ENCODE results near the gene SNTB2. TPM values are rescaled to one million over a fixed set of nuclear protein-coding genes. Genes with fewer than 3 reads are reported as not detected.

SNTB2 gene
- total and polyA plus RNA-seq, 2 donors = 7.2 to 11.2 TPM

DNA sequence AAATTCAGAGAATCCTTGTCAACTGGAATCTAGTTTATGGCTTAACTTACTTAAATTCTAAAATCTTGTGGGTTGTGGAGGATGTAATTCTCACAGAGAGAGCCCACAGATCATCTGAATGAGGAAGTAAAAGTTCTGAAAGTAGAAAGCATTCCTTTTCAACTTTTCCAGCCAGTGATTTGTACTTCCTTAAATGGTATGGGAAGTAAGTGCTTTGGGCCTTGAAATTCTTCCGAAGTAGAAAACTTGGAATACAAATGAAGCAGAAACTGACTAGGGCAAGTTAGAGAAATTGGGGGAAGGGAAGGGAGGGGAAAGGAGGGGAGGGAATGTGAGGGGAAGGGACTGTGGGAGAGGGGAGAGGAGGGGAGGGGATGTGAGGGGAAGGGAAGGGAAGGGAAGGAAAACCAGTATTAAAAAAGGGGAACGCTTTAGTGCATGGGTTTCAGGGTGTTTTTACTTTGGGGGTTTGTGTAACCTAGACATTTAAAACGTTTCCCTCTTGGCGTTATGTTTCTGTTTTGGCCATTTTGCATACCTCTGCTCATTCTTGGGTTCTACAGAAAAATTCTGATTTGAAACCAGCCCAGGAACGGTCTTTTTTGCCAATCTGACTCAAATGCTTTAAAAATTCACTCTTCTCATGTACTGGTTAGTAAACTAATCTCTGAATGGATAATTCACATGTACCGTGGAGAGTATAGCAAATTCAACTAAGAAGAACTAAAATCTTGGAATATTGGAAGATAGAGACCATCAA lies 15.5 kb upstream of the SNTB2 start:
- peaks cover 12 to 29% of the 10 kb centered on the region in 2 donors for H3K36me3 ChIP-seq (ENCODE audit: control insufficient read depth in 2 of 2, insufficient read depth in 2 of 2, low read length in 1 of 2)
- no peak for DNase-seq (ENCODE audit: low read depth in 6 of 9, low spot score in 9 of 9)
- no peaks in the 10 kb centered on the region for H3K27me3 ChIP-seq (ENCODE audit: control insufficient read depth in 2 of 2, insufficient read depth in 1 of 2, low read length in 1 of 2)
- no peaks in the 10 kb centered on the region for H3K4me1 ChIP-seq (ENCODE audit: control insufficient read depth in 2 of 2, insufficient read depth in 2 of 2, low read length in 2 of 2)
- H3K4me3 ChIP-seq (ENCODE audit: low read length in 2 of 2) = no peak overlapping the region
- 63% methylated on average over 6 of the region's 6 CpGs for WGBS
- peak overlapping the region in 1 of 2 donors; percentile 42 for H3K27ac ChIP-seq (ENCODE audit: low read depth in 1 of 2, low read length in 1 of 2)
- no peaks in the 10 kb centered on the region for H3K9me3 ChIP-seq (ENCODE audit: control insufficient read depth in 2 of 2, insufficient read depth in 1 of 2, low read length in 1 of 2)

DNA sequence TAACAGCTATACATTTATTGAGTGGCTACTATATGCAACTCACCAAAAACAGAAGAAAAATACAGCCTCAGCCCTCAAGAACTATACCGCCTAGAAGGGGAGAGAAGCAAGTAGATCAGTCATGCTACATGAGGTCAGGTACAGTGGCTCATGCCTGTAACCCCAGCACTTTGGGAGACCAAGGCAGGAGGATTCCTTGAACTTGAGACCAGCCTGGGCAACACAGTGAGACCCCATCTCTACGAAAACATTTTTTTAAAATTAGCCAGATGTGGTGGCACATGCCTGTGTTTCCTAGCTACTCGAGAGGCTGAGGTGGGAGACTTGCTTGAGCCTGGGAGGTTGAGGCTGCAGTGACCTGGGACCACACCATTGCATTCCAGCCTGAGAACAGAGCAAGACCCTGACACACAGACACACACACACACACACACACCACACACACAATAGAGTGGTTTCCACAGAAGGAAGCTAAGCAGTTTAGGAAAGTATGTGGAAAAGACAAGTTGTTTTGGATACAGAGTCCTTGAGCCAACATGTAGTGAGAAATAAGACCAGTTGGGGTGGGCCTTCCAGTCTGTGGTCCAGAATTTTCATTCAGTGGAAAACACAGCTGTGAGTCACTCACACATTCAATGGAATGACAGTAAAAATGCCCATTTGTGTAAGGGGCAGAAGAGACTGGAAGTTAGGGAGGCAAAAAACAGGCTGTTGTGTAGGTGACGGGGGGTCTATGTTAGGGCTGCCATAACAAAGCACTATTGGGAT lies 10.7 kb upstream of the SNTB2 start:
- H3K27me3 ChIP-seq (ENCODE audit: control insufficient read depth in 2 of 2, insufficient read depth in 1 of 2, low read length in 1 of 2) = no peaks in the 10 kb centered on the region
- H3K4me3 ChIP-seq (ENCODE audit: low read length in 2 of 2) = no peak overlapping the region
- H3K9me3 ChIP-seq (ENCODE audit: control insufficient read depth in 2 of 2, insufficient read depth in 1 of 2, low read length in 1 of 2) = no peaks in the 10 kb centered on the region
- no peaks in the 10 kb centered on the region for H3K4me1 ChIP-seq (ENCODE audit: control insufficient read depth in 2 of 2, insufficient read depth in 2 of 2, low read length in 2 of 2)
- no peaks in the 10 kb centered on the region for H3K36me3 ChIP-seq (ENCODE audit: control insufficient read depth in 2 of 2, insufficient read depth in 2 of 2, low read length in 1 of 2)
- WGBS = 98% methylated on average over 4 of the region's 4 CpGs
- no peak for DNase-seq (ENCODE audit: low read depth in 6 of 9, low spot score in 9 of 9)
- H3K27ac ChIP-seq (ENCODE audit: low read depth in 1 of 2, low read length in 1 of 2) = no peak overlapping the region

DNA sequence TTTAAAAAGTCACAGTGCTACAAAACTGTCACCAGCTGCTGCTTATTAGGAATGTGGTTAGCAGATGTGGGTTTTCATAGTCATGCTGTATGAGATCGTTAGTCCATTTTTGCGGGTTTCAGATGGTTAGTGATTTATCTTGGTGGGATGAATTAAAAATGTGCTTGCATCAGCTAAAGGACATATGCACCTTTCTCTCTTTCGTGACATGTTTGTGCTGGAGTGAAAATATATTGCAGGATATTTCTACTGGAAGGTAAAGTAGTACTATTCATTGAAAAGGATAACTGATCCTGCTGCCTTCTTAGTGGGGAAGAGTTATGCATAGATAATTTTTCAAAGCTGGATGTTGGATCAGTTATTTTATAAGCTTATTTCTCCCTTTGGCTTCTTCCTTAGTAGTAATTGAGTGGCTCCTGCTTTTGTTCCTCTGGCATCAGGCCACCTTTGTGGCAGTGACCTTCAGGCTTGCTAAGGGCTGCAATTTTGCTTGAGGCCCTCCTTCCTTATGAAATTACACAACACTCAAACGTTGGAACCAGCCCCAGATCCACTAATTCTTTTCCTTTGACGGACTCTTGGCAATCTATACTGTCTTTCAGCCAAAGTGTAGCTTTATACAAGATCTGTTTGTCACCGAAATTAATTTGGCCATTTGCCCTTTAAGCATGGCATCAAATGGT lies 7.5 kb upstream of the SNTB2 start:
- Histone ChIP-seq H3K9me3 (ENCODE audit: control insufficient read depth in 2 of 2, insufficient read depth in 1 of 2, low read length in 1 of 2) (no peaks in the 10 kb centered on the region), H3K36me3 (ENCODE audit: control insufficient read depth in 2 of 2, insufficient read depth in 2 of 2, low read length in 1 of 2) (no peaks in the 10 kb centered on the region), H3K4me1 (ENCODE audit: control insufficient read depth in 2 of 2, insufficient read depth in 2 of 2, low read length in 2 of 2) (no peaks in the 10 kb centered on the region), H3K4me3 (ENCODE audit: low read length in 2 of 2) (no peak overlapping the region), H3K27ac (ENCODE audit: low read depth in 1 of 2, low read length in 1 of 2) (no peak overlapping the region), H3K27me3 (ENCODE audit: control insufficient read depth in 2 of 2, insufficient read depth in 1 of 2, low read length in 1 of 2) (no peaks in the 10 kb centered on the region)
- peak in 1 of 9 donors; percentile 15 for DNase-seq (ENCODE audit: low read depth in 6 of 9, low spot score in 9 of 9)
- WGBS = 71% methylated on average over 6 of the region's 6 CpGs

DNA sequence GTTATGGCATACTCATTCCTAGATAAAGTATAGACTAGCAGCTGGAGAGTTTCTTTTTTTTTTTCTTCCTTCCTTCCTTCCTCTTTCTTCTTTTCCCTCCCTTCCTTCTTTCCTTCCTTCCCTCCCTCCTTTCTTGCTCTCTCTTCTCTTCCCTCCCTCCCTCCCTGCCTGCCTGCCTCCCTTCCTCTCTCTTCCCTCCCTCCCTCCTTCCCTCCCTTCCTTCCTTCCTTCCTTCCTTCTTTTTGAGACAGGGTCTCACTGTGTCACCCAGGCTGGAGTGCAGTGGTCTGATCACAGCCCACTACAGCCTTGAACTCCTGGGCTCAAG lies 7.0 kb upstream of the SNTB2 start:
- Histone ChIP-seq H3K4me3 (ENCODE audit: low read length in 2 of 2) (no peak overlapping the region), H3K27me3 (ENCODE audit: control insufficient read depth in 2 of 2, insufficient read depth in 1 of 2, low read length in 1 of 2) (no peaks in the 10 kb centered on the region), H3K36me3 (ENCODE audit: control insufficient read depth in 2 of 2, insufficient read depth in 2 of 2, low read length in 1 of 2) (no peaks in the 10 kb centered on the region), H3K4me1 (ENCODE audit: control insufficient read depth in 2 of 2, insufficient read depth in 2 of 2, low read length in 2 of 2) (no peaks in the 10 kb centered on the region), H3K9me3 (ENCODE audit: control insufficient read depth in 2 of 2, insufficient read depth in 1 of 2, low read length in 1 of 2) (no peaks in the 10 kb centered on the region), H3K27ac (ENCODE audit: low read depth in 1 of 2, low read length in 1 of 2) (no peak overlapping the region)
- no peak for DNase-seq (ENCODE audit: low read depth in 6 of 9, low spot score in 9 of 9)

DNA sequence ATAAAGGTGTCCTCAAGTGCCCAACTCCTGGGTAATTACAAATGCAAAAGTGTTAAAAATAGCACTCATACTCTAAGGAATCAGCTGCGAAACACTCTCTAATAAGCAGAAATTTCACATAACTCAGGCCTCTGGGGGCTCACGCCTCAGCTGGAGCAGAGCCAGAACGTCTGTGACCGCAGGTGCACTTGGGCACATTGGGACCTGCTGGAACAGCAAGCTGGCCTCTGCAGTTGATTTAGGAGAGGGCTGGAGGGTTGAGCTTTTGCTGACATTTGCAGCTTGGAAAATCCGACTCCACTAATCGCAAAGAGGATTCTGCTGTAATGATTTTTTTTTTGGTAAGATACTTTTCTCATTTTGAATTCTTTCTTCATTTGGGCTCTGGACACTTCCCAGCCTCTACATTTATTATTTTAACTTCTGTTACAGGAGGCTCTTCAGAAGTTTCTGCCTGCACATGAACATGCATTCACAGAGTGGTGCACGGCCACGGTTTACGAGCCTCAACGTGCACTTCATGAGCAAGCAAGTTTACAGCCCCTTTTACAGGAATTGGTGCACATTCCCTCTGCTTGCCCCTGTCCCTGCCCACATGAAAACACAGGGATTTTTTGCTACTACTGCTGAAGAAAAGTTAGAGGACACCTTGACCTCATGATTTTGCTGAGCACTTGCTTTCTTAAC lies 4.1 kb upstream of the SNTB2 start:
- H3K36me3 ChIP-seq (ENCODE audit: control insufficient read depth in 2 of 2, insufficient read depth in 2 of 2, low read length in 1 of 2) = no peaks in the 10 kb centered on the region
- WGBS = 74% methylated on average over 10 of the region's 10 CpGs
- no peaks in the 10 kb centered on the region for H3K9me3 ChIP-seq (ENCODE audit: control insufficient read depth in 2 of 2, insufficient read depth in 1 of 2, low read length in 1 of 2)
- peaks cover 9 to 10% of the 10 kb centered on the region in 2 donors for H3K4me1 ChIP-seq (ENCODE audit: control insufficient read depth in 2 of 2, insufficient read depth in 2 of 2, low read length in 2 of 2)
- DNase-seq (ENCODE audit: low read depth in 6 of 9, low spot score in 9 of 9) = peak in 1 of 9 donors; percentile 18
- no peak overlapping the region for H3K4me3 ChIP-seq (ENCODE audit: low read length in 2 of 2)
- H3K27me3 ChIP-seq (ENCODE audit: control insufficient read depth in 2 of 2, insufficient read depth in 1 of 2, low read length in 1 of 2) = no peaks in the 10 kb centered on the region
- peak overlapping the region in 1 of 2 donors; percentile 2 for H3K27ac ChIP-seq (ENCODE audit: low read depth in 1 of 2, low read length in 1 of 2)

DNA sequence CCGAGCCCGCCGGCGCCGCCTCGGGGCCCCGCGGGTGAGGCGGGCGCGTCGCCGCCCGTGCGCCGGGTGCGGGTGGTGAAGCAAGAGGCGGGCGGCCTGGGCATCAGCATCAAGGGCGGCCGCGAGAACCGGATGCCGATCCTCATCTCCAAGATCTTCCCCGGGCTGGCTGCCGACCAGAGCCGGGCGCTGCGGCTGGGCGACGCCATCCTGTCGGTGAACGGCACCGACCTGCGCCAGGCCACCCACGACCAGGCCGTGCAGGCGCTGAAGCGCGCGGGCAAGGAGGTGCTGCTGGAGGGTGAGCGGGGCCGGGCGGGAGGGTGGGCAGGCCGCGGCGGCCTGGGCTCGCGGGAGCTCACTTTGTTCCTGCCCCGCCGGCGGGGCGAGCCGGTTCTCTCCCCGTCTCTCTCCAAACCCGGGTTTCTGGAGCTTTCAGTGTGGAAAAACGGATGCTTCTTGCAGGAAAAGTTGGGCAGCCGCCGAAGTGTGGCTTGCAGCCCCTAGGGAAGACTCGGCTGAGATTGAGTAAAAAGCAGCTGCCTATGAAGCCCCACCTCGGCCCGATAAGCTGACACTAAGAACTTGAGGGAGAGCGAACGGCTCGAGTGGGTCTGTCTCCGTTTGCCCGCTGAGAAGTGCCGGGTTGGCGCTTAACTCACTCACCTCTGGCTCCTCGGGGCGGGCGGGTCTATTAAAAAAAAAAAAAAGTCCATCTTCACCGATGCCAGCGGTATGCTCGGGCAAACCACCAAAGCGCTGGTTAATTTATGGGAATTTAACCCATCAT lies 677 bp downstream of the SNTB2 start:
- Histone ChIP-seq H3K27me3 (ENCODE audit: control insufficient read depth in 2 of 2, insufficient read depth in 1 of 2, low read length in 1 of 2) (no peaks in the 10 kb centered on the region), H3K4me1 (ENCODE audit: control insufficient read depth in 2 of 2, insufficient read depth in 2 of 2, low read length in 2 of 2) (peaks cover 20 to 22% of the 10 kb centered on the region in 2 donors), H3K9me3 (ENCODE audit: control insufficient read depth in 2 of 2, insufficient read depth in 1 of 2, low read length in 1 of 2) (no peaks in the 10 kb centered on the region), H3K4me3 (ENCODE audit: low read length in 2 of 2) (peak overlapping the region; percentile 78 to 85), H3K36me3 (ENCODE audit: control insufficient read depth in 2 of 2, insufficient read depth in 2 of 2, low read length in 1 of 2) (no peaks in the 10 kb centered on the region), H3K27ac (ENCODE audit: low read depth in 1 of 2, low read length in 1 of 2) (peak overlapping the region; percentile 38 to 99)
- peak in 6 of 9 donors; percentile 15 to 51 (median 28) for DNase-seq (ENCODE audit: low read depth in 6 of 9, low spot score in 9 of 9)
- WGBS = under 1% methylated on average over 76 of the region's 76 CpGs

DNA sequence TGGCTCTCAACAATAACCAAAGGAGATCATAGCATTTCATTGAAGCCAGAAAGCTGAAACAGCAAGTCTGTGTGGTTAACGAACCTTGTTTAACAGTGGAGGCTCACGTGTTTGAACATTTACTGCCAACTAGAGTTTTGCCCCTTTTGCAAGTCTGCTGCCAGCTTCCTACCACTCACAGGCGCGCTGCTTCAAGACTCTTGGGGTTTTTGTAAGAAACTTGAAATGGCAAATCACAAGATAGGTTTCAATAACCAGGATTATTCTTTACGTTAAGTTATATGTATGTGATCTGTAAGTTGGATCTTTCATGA lies 1.2 kb downstream of the SNTB2 start:
- Histone ChIP-seq H3K36me3 (ENCODE audit: control insufficient read depth in 2 of 2, insufficient read depth in 2 of 2, low read length in 1 of 2) (no peaks in the 10 kb centered on the region), H3K27me3 (ENCODE audit: control insufficient read depth in 2 of 2, insufficient read depth in 1 of 2, low read length in 1 of 2) (no peaks in the 10 kb centered on the region), H3K27ac (ENCODE audit: low read depth in 1 of 2, low read length in 1 of 2) (peak overlapping the region; percentile 38 to 99), H3K9me3 (ENCODE audit: control insufficient read depth in 2 of 2, insufficient read depth in 1 of 2, low read length in 1 of 2) (no peaks in the 10 kb centered on the region), H3K4me1 (ENCODE audit: control insufficient read depth in 2 of 2, insufficient read depth in 2 of 2, low read length in 2 of 2) (peaks cover 20 to 22% of the 10 kb centered on the region in 2 donors), H3K4me3 (ENCODE audit: low read length in 2 of 2) (peak overlapping the region; percentile 78 to 85)
- 4% methylated on average over 5 of the region's 5 CpGs for WGBS
- peak in 8 of 9 donors; percentile 25 to 82 (median 56) for DNase-seq (ENCODE audit: low read depth in 6 of 9, low spot score in 9 of 9)

DNA sequence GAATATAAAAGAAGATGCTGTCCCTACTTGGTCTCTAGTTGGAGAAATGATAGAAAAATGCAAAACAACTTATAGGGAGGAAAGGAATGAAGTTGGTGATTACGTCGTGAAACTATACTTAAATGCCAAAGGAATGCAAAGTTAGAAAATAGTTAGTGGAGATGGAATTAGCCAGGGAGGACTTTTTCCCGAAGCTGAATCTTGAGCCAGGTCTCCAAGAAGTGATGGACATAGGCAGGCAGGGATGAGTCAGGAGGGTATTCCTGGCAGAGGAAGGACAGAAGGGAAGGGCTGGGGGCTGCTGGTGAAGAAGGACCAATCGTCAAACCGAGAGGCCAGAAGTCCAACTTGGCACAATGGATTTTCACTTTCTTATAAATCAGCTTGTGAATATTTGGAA lies 1.8 kb downstream of the SNTB2 start:
- Histone ChIP-seq H3K4me3 (ENCODE audit: low read length in 2 of 2) (peak overlapping the region; percentile 78 to 85), H3K27ac (ENCODE audit: low read depth in 1 of 2, low read length in 1 of 2) (no peak overlapping the region), H3K9me3 (ENCODE audit: control insufficient read depth in 2 of 2, insufficient read depth in 1 of 2, low read length in 1 of 2) (no peaks in the 10 kb centered on the region), H3K4me1 (ENCODE audit: control insufficient read depth in 2 of 2, insufficient read depth in 2 of 2, low read length in 2 of 2) (peaks cover 20 to 22% of the 10 kb centered on the region in 2 donors), H3K27me3 (ENCODE audit: control insufficient read depth in 2 of 2, insufficient read depth in 1 of 2, low read length in 1 of 2) (no peaks in the 10 kb centered on the region), H3K36me3 (ENCODE audit: control insufficient read depth in 2 of 2, insufficient read depth in 2 of 2, low read length in 1 of 2) (no peaks in the 10 kb centered on the region)
- DNase-seq (ENCODE audit: low read depth in 6 of 9, low spot score in 9 of 9) = no peak
- WGBS = 55% methylated on average over 5 of the region's 5 CpGs

Measured in thymus (tissue), 11 donors.